Mucosa of descending colon (tissue), 3 donors: ENCODE results near the gene SH3RF3. TPM values are rescaled to one million over a fixed set of nuclear protein-coding genes. Genes with fewer than 3 reads are reported as not detected.

Experiments used
- ATAC-seq: fragments of 200-7000 bp; cut with Tn5 transposase; one replicate; pipeline ENCODE4 v1.9.1; 2020; ENCODE audit warnings: mild to moderate bottlenecking, moderate library complexity
- DNase-seq, 3 donors: peaks; one replicate each; pipeline ENCODE4 v3.0.0-alpha.2; 2020
- H3K36me3 ChIP-seq: fragments of 200-600 bp; one replicate; pipeline ENCODE4 v1.8.0; 2021; ENCODE audit warnings: low read depth, mild to moderate bottlenecking
- H3K4me1 ChIP-seq: fragments of 200-600 bp; one replicate; pipeline ENCODE4 v1.8.0; 2021; ENCODE audit warnings: low read depth, mild to moderate bottlenecking
- H3K4me3 ChIP-seq: fragments of 200-600 bp; one replicate; pipeline ENCODE4 v1.8.0; 2021; ENCODE audit warnings: mild to moderate bottlenecking
- H3K9me3 ChIP-seq: fragments of 200-600 bp; one replicate; pipeline ENCODE4 v1.8.0; 2021; ENCODE audit warnings: mild to moderate bottlenecking
- intact Hi-C, 2 donors: fragments of 100-400 bp; cut with DNase I in 1 of 2; cut with micrococcal nuclease in 1 of 2; formaldehyde crosslinking; loops; one replicate each; pipeline versions ENCODE4 v1.11.0 to v1.11.1; 2022; cut with DNase I, micrococcal nuclease
- total RNA-seq, 3 donors: library from RNA; stranded (reverse); fragmentation: NEBNext Ultra II Directional in 2 of 3; extraction: Animal tissue kit (Norgen Biotek cat#: 25700) in 2 of 3; gene quantifications; one replicate each; pipeline versions ENCODE4 v1.2.1 to v1.2.4, GENCODE V29; 2021 to 2023
- TF ChIP-seq, protein P1 (sequence below): fragments of 200-600 bp; IDR thresholded peaks from one replicate; pipeline ENCODE4 v1.8.0; 2022; ENCODE audit warnings: antibody characterized with exemption, mild to moderate bottlenecking
- donor health status: DM: no; HTN: no; CAD: no; lungs with moderate emphysema.
- donor health status: DM: no; HTN: no; CAD: no.
- donor health status: DM: no; HTN: yes; CAD: no.

Gene SH3RF3
- total RNA-seq, 3 donors from 2014 or later, result 1.9 to 3.7 (median 3.0) TPM

DNA sequence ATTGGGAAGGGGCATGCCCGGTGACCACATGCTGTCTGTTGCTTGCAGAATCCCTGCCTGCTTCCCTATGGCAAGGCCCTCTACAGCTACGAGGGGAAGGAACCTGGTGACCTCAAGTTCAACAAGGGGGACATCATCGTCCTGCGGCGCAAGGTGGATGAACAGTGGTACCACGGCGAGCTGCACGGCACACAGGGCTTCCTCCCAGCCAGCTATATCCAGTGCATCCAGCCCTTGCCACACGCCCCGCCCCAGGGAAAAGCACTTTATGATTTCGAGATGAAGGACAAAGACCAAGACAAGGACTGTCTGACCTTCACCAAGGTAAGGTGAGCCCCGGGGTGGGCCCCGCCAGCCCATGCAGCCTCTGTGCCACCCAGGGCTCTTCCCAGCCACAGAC, 218.6 kb downstream of the SH3RF3 start:
- intact Hi-C loops, result no loop called here
- DNase-seq (no peak), ATAC-seq (no peak)
- H3K36me3 ChIP-seq, result no peaks in the 10 kb centered on the region
- no peak overlapping the region for H3K4me3 ChIP-seq
- no peaks in the 10 kb centered on the region for H3K9me3 ChIP-seq
- TF ChIP-seq, protein P1, sequence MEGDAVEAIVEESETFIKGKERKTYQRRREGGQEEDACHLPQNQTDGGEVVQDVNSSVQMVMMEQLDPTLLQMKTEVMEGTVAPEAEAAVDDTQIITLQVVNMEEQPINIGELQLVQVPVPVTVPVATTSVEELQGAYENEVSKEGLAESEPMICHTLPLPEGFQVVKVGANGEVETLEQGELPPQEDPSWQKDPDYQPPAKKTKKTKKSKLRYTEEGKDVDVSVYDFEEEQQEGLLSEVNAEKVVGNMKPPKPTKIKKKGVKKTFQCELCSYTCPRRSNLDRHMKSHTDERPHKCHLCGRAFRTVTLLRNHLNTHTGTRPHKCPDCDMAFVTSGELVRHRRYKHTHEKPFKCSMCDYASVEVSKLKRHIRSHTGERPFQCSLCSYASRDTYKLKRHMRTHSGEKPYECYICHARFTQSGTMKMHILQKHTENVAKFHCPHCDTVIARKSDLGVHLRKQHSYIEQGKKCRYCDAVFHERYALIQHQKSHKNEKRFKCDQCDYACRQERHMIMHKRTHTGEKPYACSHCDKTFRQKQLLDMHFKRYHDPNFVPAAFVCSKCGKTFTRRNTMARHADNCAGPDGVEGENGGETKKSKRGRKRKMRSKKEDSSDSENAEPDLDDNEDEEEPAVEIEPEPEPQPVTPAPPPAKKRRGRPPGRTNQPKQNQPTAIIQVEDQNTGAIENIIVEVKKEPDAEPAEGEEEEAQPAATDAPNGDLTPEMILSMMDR, result no peak
- no peaks in the 10 kb centered on the region for H3K4me1 ChIP-seq

DNA sequence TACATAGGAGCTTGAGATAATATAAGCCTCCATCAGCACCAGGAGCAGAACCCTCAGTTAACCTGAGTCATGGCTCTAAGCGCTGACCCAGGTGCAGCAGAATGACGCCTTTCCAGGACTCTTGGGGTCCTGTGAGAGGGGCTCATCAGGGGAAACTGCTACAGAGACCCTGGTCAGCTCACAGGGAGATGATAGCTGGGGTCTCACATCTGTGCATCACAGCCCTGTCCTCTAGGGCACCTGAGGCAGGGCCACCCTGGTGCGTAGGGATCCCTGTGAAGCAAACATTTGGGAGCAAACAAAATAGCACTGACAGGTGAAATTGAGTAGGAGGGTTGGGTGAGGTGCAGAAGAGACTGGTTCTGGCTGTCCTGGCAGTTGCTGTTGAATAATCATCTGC, 219.2 kb downstream of the SH3RF3 start:
- DNase-seq, result no peak
- Histone ChIP-seq H3K4me1 (no peaks in the 10 kb centered on the region), H3K4me3 (no peak overlapping the region), H3K36me3 (no peaks in the 10 kb centered on the region), H3K9me3 (no peaks in the 10 kb centered on the region)
- ATAC-seq, result no peak
- TF ChIP-seq, protein P1, result no peak
- intact Hi-C loops, result no loop called here

DNA sequence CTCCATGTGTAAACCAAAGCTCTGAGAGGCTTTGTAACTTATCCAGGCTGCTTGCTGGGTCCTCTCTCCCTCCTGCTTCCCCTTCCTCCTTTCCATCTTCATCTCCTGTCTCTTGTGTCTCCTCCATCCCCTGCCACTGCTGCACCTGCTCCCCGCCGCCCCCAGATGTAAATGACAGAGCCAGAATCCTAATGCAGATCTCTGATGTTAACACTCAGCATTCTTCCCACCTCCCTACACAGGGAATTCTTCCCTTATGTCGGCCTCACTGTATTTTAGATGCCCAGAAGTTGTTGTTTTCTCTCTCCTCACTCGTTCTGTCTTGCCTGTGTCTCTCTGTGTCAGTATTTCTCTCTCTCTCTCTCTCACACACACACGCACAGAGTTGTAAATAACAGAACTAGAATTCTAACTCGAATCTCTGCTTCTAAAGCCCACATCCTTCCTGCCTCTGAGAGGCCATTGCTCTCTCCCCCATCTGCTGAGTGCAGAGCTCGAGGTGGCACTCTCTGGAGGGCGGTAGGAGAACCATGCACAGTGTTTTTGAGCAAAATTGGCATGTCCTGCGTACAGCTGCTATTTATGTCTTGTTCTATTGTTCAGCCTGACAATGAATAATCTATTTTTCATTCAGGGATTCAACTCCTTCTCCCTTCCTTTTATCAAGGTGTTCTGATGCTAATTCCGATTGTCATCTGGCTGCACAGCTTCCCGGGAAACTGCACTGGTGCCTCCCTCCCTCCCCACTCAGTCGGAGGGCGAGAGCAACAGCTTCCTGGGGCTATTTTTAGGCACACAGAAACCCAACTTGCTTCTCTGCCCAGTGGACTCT, 219.9 kb downstream of the SH3RF3 start:
- ATAC-seq, result peak; percentile 63
- TF ChIP-seq, protein P1, result no peak

DNA sequence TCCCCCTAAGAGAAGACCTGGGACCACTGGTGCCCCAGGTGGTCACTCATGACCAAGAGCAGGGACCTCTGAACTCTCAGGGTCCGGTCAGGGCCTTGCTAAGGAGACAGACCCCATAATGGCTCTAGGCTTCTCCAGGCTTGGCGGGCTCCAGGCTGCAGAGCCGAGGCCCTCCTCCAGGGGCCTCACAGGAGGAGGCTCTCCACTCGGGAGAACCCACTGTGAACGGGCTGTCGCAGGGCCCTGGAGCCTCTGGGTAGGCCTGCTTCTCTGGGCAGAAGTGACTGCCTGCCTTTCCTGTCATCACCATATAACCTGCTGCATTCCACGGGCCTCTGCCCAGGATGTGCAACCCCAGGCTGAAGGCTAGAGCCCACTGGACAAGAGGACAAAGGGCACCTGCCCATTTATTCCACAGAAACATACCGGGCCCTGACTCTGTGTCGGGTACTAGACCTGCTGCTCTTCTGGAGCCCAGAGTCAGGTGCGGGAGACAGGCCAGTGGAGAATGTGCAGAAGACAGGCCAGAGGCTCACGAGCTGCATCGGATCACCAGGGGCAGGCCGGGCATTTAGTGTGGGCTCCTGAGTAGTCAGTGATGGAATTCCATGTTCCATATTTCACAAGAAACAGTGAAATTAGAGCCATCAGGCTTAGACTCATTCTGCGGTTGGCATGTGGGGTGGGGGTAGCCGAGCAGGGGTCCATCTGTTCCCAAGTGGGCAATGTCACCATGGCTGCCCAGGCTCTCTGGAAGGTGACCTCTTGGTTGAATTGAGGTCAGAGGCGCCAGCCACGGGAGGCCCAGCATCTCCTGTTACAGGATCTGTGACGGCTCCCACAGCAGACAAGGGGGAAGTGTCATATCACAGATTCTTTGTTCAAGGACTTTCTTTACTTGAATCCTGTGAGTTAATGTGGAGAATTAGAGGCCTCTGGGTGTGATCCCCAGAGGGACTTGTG, 220.8 kb downstream of the SH3RF3 start:
- Histone ChIP-seq H3K4me3 (no peak overlapping the region), H3K36me3 (no peaks in the 10 kb centered on the region), H3K4me1 (no peaks in the 10 kb centered on the region), H3K9me3 (no peaks in the 10 kb centered on the region)
- TF ChIP-seq, protein P1, result no peak
- ATAC-seq (no peak), DNase-seq (no peak)
- intact Hi-C loops, result no loop called here

More for the DNA sequence above, 219.9 kb downstream of the SH3RF3 start:
- Histone ChIP-seq H3K9me3 (no peaks in the 10 kb centered on the region), H3K36me3 (no peaks in the 10 kb centered on the region), H3K4me3 (no peak overlapping the region), H3K4me1 (no peaks in the 10 kb centered on the region)
- no peak for DNase-seq
- intact Hi-C loops, result no loop called here

DNA sequence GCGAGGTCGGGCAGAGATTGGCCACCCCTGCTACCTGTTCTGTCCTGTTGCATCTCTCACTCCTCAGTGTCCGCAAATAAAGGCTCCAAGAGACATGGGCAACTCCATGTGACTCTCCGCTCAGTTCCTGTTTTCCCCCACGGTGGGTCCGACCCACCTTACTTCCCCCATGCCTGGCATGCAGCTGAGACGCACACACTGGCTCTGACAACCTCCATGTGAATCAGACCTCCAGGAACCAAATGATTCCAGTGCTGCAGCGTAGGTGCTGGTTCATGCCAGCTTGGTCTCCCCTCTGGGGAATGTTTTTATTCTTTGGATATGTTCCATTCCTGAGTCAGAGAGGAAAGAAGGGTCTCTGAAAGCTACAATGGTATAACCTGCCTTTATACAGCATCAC, 221.5 kb downstream of the SH3RF3 start:
- DNase-seq (no peak), ATAC-seq (no peak)
- TF ChIP-seq, protein P1, result no peak
- Histone ChIP-seq H3K4me1 (no peaks in the 10 kb centered on the region), H3K9me3 (no peaks in the 10 kb centered on the region), H3K36me3 (no peaks in the 10 kb centered on the region), H3K4me3 (no peak overlapping the region)
- intact Hi-C loops, result no loop called here
